ENCODE data around the gene TRIM24.
"Not testable (repeated sequence)": the region's sequence is repeated elsewhere in the genome, so short reads cannot be mapped to it uniquely, and the experiment has no call there.

The TRIM24 gene

GRCh38 chr7:138460649-138461607 is 869 bp downstream of the TRIM24 start:
- DNase-seq: peak; percentile 55

- not testable (repeated sequence) for DNase-seq
Measured at GRCh38 chr7:138463291-138463618, 3.2 kb downstream of the TRIM24 start.

- no peak for DNase-seq
Measured at GRCh38 chr7:138465046-138465445, 5.0 kb downstream of the TRIM24 start.

GRCh38 chr7:138466069-138466756 is 6.2 kb downstream of the TRIM24 start:
- not testable (repeated sequence) for DNase-seq

GRCh38 chr7:138468244-138469123 is 8.4 kb downstream of the TRIM24 start:
- DNase-seq: no peak

- no peak for DNase-seq
Measured at GRCh38 chr7:138470391-138471157, 10.5 kb downstream of the TRIM24 start.

- no peak for DNase-seq
Measured at GRCh38 chr7:138472292-138473079, 12.4 kb downstream of the TRIM24 start.

- no peak for DNase-seq
Measured at GRCh38 chr7:138475377-138475776, 15.3 kb downstream of the TRIM24 start.

GRCh38 chr7:138477081-138477578 is 17.1 kb downstream of the TRIM24 start:
- DNase-seq: no peak

GRCh38 chr7:138477581-138477980 is 17.5 kb downstream of the TRIM24 start:
- DNase-seq: no peak

- no peak for DNase-seq
Measured at GRCh38 chr7:138478499-138478908, 18.4 kb downstream of the TRIM24 start.

GRCh38 chr7:138480527-138480926 is 20.5 kb downstream of the TRIM24 start:
- DNase-seq: no peak

- DNase-seq: no peak
Measured at GRCh38 chr7:138481447-138482380, 21.7 kb downstream of the TRIM24 start.

- DNase-seq: no peak
Measured at GRCh38 chr7:138483531-138483930, 23.5 kb downstream of the TRIM24 start.

GRCh38 chr7:138485508-138485907 is 25.4 kb downstream of the TRIM24 start:
- DNase-seq: not testable (repeated sequence)

- DNase-seq: not testable (repeated sequence)
Measured at GRCh38 chr7:138489139-138489538, 29.1 kb downstream of the TRIM24 start.

GRCh38 chr7:138491612-138492386 is 31.7 kb downstream of the TRIM24 start:
- DNase-seq: no peak

- no peak for DNase-seq
Measured at GRCh38 chr7:138492423-138492822, 32.4 kb downstream of the TRIM24 start.

- no peak for DNase-seq
Measured at GRCh38 chr7:138493535-138493934, 33.5 kb downstream of the TRIM24 start.

Measured in NCI-H2171 (cell line).